Keratinocyte (primary cell): ENCODE measurements around the gene SPDYE4.

Source experiments
- EZH2 ChIP-seq: IDR thresholded peaks from one replicate; pipeline ENCODE4 v1.6.1; 2012; ENCODE audit warnings: inconsistent platforms, mild to moderate bottlenecking, low read length, moderate library complexity
- TF ChIP-seq, protein P1 (sequence below), 3 experiments: IDR thresholded peaks in 1 of 3; conservative IDR thresholded peaks in 1 of 3; optimal IDR thresholded peaks in 1 of 3; 2 replicates in 2 of 3; 3 replicates in 1 of 3; pipeline versions ENCODE3 to v1.5.1; 2011; ENCODE audit warnings: low read length in 3 of 3, mild to moderate bottlenecking in 3 of 3, moderate library complexity in 2 of 3, control low read depth in 1 of 3, inconsistent platforms in 1 of 3; ENCODE audit not compliant: insufficient read depth in 2 of 3; ENCODE audit errors: extremely low read depth in 1 of 3

- no peak for TF ChIP-seq EZH2
- TF ChIP-seq, protein P1, sequence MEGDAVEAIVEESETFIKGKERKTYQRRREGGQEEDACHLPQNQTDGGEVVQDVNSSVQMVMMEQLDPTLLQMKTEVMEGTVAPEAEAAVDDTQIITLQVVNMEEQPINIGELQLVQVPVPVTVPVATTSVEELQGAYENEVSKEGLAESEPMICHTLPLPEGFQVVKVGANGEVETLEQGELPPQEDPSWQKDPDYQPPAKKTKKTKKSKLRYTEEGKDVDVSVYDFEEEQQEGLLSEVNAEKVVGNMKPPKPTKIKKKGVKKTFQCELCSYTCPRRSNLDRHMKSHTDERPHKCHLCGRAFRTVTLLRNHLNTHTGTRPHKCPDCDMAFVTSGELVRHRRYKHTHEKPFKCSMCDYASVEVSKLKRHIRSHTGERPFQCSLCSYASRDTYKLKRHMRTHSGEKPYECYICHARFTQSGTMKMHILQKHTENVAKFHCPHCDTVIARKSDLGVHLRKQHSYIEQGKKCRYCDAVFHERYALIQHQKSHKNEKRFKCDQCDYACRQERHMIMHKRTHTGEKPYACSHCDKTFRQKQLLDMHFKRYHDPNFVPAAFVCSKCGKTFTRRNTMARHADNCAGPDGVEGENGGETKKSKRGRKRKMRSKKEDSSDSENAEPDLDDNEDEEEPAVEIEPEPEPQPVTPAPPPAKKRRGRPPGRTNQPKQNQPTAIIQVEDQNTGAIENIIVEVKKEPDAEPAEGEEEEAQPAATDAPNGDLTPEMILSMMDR (optimal IDR thresholded peaks at IDR 0.05 in 1 of 3, IDR thresholded peaks at IDR 0.05 in 1 of 3, conservative IDR thresholded peaks at IDR 0.05 in 1 of 3; ENCODE audit: extremely low read depth in 1 of 3, insufficient read depth in 2 of 3, low read length in 3 of 3) = no peak
These were observed 50.9 kb downstream of the SPDYE4 start for GRCh38 chr17:8707332-8708024.
